GM23338 (cell line): ENCODE measurements around the gene FCHSD2.

Experiments used
- CREB1 ChIP-seq: fragments of 250-450 bp; sonication (Bioruptor Pico); IDR thresholded peaks from 2 replicates; pipeline ENCODE4 v1.5.0; 2020; ENCODE audit warnings: low read depth, mild to moderate bottlenecking, moderate library complexity
- CTCF ChIP-seq, 2 experiments: fragments of 200-600 bp in 1 of 2; sonication (generic) in 1 of 2; conservative IDR thresholded peaks; 2 replicates each; pipeline versions ENCODE4 v1.5.1 to v1.6.1; 2016 to 2017; ENCODE audit warnings: antibody characterized with exemption in 2 of 2, low read depth in 2 of 2, mild to moderate bottlenecking in 2 of 2, moderate library complexity in 1 of 2
- EZH2 ChIP-seq: fragments of 200-600 bp; sonication (generic); IDR thresholded peaks from one replicate; pipeline ENCODE4 v1.8.0; 2017; ENCODE audit warnings: antibody characterized with exemption, mild to moderate bottlenecking, low read depth; ENCODE audit not compliant: unreplicated experiment
- EZH2phosphoT487 ChIP-seq: fragments of 200-600 bp; sonication (generic); IDR thresholded peaks from one replicate; pipeline ENCODE4 v1.8.1; 2018; ENCODE audit warnings: antibody characterized with exemption; ENCODE audit not compliant: unreplicated experiment
- JUNB ChIP-seq: IDR thresholded peaks from one replicate; pipeline ENCODE4 v1.6.1; 2016; ENCODE audit warnings: antibody characterized with exemption; ENCODE audit not compliant: unreplicated experiment
- NANOG ChIP-seq: IDR thresholded peaks from 2 replicates; pipeline ENCODE4 v1.6.1; 2016; ENCODE audit warnings: antibody characterized with exemption, borderline replicate concordance
- POLR2AphosphoS5 ChIP-seq: IDR thresholded peaks from 2 replicates; pipeline ENCODE4 v1.6.1; 2016; ENCODE audit warnings: antibody characterized with exemption, low read depth
- REST ChIP-seq: IDR thresholded peaks from one replicate; pipeline ENCODE4 v1.6.1; 2018; ENCODE audit warnings: antibody characterized with exemption; ENCODE audit not compliant: unreplicated experiment
- ZNF331 ChIP-seq: fragments of 250-450 bp; sonication (Bioruptor Pico); IDR thresholded peaks from 2 replicates; pipeline ENCODE4 v1.5.0; 2020; ENCODE audit warnings: low read depth, mild to moderate bottlenecking, moderate library complexity

GRCh38 chr11:72981971-72982685 is 160.0 kb downstream of the FCHSD2 start:
- TF ChIP-seq CTCF (conservative IDR thresholded peaks at IDR 0.05; ENCODE audit: low read depth in 2 of 2), result no peak
- TF ChIP-seq POLR2AphosphoS5, result no peak
- no peak for TF ChIP-seq EZH2phosphoT487
- no peak for TF ChIP-seq EZH2
- no peak for TF ChIP-seq NANOG
- no peak for TF ChIP-seq CREB1 (CRISPR knock-in tag)
- no peak for TF ChIP-seq REST
- TF ChIP-seq ZNF331, result no peak
- TF ChIP-seq JUNB, result no peak
